Kidney tubule cell (primary cell): ENCODE data around the gene KIF21B.

Experiments
- DNase-seq: peaks from one replicate; pipeline ENCODE4 v3.0.0-alpha.2; 2018; ENCODE audit warnings: low spot score

KIF21B gene

DNA sequence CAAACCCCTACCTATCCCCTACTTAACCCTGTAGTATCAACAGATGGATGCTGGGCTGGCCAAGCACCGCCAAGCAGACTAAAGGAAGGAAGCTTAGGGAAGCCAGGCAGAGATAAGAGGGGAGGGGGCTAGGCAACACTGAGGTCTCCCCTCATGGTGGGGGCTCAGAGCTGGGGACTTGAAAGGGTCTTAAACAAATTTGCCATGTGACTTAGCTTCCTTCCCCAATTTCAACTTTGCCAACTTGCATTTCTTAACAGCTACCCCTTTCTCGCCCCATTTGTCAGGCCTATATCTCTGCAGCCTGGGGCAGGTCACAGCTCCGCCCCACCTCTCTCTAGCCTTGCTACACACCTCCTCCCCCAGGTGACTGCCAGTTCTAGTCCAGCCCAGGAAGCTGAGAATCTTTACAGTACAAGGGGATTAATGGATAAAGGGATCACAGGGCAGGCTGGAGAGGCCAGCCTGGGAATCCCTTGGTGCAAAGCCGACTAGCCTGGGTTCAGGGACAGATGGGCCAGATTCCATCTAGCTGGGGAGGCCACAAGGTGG is 3.4 kb downstream of the KIF21B start:
- DNase-seq, result no peak

DNA sequence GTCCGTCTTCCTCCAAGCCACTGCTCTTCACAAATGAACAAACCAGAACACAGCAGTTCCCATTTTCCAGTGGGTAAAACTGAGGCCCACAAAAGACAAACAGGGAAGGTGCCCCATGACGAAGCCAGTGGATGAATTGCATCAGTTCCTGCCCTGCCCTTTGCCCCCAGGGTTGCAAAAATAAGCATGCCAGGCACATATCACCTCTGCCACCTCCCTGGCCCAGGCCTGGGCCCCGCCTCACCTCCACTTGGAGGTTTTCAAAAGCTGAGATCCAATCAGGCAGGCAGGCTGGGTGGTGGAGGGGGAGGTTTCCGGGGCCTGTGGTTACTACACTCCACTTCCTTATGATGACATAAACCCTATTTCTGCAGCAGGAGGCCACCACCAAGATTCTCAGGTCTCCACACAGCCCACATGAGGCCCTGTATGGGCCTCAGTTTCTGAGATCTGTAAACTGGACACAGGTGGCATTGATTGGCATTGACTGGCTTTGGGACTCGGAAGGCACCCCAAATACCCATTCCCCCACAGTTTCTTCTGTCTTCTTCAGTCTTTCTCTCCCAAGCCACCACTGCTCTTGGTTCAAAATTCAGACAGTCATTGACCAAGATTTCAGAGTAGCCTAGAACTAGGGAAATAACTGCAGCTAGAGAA is 4.1 kb downstream of the KIF21B start:
- DNase-seq, result peak; percentile 85

DNA sequence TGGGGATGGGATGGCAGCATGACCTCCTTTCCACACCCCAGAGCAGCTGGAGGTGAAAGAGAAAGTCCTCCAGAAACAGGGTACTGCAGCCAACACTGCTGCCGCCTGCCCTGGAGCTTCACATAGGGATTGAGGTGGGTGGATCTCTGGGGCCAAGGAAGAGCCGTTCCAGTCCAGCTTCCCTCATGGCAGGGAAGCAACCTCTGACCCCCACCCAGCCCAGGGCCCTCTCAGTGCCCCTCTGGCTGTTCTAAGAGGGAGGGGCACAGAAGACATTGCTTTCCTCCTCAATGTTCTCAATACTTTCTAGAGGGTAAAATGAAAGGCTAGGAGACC is 5.7 kb downstream of the KIF21B start:
- DNase-seq, result no peak

DNA sequence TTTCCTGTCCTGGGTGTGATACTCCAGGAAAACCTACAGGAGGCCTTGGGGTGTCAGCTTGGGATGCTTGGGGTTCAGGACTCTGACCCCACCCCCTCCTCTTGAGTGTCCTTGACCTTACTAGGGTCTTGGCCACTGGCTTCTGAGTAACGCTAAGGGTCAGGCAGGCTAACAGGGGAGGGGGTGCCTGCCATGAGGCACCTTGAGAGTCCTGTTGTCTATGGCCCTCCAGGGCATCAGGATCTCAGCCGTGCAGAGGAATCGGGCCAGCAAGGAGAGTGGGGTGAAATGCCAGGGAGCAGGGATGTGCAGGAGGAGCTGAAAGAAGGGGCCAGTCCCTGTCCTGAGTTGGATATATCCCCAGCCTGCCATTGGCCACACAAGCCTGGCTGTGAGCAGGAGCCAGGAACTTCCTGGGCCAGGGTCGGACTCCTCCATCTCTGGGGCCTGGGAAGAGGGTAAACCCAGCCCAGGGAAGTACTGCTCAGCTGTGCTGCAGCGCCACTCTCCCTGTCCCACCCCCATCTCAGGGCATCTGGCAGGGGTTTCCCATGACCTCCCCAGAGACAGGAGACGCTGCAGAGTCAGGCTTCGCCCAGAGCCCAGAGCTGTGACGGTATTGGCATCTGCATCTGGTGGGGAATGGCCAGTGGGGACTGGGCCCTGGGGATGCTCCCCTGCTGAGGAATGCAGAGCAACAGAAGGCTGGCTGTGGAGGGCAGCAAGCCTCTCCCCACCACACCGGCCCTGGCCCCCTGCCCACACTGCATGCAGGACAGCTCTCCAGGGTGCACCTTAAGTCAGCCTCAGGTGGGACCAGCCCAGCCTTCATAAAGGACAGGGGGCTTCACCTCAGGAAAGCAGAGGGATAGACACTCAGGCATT is 6.3 kb downstream of the KIF21B start:
- DNase-seq, result no peak

DNA sequence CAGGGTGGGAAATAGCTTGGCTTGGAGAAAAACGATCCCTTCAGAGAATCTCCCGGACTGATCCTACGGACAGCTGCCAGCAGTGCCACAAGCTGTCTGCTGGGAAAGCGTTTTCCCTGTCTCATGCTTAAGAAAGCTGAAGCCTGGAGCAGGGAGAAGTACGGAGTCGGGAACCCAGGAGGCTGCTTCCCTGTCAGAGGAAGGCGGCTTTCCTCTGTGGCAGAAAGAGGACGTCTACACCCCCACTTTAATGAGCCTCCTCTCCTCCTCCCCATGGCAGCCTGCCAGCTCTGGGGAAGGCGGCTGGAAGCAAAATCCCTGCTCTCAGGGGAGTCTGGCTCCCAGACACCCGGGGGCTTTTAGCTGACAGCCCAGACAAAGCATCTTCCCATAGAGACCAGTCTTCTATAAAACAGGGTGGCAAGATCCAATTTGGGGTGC is 7.3 kb downstream of the KIF21B start:
- no peak for DNase-seq

DNA sequence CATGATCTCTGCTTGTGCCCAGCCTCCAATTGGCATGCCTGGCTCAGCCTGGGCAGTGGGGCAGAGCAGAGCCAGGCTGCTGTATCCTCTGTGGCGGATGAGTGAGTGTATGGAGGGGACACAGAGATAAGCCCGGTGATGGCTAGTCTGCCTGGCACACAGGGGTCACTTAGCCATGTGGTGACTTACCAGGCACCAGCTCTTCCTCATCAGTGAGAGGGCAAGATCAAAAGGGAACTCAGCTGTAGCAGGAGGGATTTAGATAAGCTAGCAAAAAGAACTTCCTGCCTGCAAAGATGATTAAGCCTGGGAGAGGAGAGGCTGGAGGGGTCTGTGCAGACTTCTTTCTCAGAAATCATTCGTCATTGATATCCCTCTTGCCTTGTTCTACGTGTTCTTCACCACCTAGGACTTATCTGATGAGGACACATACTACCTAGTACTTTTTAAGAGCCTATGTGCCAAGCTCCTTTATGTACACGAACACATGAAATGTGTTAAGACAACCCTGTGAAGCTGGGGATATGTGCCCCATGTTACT is 7.9 kb downstream of the KIF21B start:
- DNase-seq, result peak; percentile 35

DNA sequence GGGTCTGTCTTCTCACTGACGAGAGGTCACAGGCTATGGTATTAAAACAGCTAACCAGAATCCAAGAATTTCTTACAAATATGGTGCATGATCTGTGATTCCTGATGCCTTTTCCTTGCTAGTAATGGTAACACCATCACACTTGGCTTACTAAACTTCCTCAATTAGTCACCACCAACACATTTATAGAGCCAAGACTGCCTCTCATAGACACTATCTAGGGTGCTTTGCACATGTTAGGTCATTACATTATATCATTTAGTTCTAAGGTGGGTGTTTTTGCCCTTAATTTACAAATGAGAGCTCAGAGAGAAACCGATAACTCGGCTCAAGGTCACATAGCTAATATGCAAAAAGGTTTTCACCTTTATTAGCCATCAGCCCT is 8.7 kb downstream of the KIF21B start:
- DNase-seq, result peak; percentile 36

DNA sequence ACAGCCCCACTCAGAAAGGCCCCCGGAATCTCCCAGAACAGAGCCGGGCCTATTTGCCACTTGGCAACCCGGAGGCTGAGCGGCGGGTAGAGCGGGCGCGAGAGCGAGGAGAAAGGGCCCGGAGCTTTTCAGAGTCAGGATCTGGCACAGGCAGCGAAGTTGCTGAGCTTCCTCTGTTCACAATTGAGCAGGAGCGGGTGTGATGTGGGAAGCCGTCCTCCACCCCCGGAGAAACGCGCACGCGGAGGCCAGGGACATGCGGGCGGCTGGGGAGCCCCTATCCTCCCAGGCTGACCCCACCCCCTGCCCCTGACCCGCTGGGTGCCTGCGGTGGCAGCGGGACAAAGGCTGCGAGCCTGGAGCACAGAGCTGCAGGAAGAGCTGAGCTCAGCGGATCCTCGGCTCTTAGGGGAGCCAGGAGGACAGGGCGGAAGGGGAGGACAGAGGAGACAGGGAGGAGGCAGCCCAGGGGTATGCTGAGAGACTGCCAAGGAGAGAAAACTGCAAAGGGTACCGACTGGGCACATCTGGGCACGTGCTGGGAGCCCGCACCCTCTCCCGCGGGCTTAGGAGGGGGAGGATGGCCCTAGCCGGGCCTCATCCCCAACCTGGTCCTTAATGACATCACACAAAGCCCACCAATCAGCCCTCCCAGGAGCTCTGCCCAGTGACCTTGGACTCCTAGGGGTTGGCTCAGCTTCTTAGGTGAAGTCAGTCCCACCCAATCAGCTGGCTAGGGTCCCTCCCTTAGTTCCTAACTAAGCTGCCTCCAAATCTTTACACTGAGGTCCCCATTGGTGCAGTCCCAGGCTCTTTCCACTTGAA is 9.3 kb downstream of the KIF21B start:
- DNase-seq, result no peak

DNA sequence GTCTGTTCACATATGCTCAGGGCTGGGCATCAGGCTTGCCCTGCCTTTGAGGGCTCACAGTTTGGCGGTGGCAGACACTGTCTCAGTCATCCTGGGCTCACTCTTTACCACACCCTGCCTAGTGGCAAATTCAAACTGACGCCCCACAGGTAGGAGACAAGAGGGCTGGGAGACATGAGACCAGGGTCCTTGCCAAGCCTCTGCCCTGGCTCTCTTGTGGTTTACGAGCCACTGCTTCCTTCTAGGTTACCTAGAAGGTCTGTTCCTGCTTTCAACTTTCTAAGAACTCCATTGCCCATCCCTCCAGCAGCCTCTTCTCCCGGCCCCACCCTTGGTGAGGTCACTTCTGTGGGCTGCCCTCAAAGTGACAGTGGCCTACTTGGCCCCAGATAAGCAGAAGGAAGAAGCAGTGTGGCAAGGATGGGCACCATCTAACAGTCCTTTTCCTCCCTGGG is 10.5 kb downstream of the KIF21B start:
- DNase-seq, result no peak

DNA sequence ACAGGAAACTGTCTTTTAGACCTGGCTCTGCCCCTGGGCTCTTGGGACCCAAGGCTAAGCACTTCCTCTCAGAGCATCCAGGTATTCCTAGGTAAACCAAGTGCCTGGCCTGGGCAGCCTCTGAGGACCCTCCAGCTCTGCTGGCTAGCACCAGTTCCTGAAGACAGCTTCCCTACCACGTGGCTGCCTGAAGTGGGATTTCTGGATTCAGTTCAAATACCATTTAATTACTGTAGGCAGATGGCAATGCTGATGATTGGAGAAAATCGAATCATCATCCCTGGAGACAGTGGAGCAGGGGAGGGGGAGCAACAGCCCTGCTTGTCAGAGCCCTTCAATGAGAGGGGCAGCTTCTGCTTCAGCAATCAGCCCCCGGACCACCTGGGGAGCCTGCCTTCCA is 11.9 kb downstream of the KIF21B start:
- no peak for DNase-seq

DNA sequence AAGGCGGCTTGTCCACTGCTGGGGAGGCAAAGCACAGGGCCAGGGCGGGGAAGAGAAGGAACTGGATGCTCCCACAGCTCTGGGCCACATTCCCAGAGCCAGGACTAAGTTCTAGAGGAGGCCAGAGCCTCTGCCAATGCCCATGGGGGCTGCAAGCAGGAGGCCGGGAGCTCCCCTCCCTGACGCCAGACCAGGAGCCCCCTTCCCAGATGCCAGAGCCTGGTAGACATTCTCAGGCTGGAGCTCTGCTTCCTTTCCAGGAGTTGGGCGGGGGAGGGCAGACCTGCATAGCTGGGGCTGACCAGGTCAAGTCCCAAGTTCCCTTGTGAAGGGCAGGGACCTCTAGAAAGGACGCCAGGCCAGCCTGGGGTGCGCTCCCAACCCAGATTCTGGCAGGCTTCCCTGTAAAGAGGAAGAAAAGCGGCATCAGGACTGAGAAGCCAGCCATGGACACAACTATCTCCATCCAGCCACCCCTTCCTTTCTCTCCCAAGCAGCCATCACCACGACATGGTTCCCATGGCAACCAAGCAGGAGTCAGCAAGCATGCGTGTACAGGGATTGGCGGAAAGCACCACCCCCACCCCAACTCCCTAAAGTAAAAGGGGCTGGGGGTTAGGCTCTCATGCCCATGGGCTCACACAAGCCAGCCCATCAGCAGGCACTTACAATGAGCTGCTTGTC is 13.4 kb downstream of the KIF21B start:
- no peak for DNase-seq

DNA sequence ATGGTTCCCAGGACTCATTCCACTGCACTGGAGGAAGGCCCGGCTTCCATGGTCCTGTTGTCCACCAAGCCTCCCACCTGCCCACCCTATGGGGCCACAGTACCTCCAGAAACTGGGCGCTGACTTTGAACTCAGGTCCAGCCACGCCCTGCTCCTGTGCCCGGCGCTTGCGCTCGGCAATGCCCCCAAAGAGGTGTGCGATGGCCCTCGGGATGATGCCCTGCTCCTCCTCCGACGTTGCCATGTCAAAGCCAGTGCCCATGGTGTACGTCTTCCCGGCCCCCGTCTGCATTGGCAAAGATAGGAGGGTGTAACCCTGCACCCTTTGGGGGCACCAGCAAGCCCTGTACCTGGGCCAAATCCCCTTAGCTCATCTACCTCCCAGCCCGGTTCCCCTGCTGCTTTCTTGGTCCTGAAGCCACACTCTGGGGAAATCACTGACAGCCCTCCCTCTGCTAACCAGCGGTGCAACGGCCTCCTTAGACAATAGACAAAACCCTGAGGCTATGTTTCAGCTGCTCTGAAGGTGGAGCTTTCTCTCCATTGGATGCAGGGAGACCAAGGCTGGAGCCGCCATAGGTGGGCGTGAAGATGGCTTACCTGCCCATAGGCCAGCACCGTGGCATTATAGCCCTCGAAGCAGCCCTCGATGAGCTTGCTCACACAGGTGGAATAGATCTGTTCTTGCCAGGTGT is 14.7 kb downstream of the KIF21B start:
- DNase-seq, result no peak

DNA sequence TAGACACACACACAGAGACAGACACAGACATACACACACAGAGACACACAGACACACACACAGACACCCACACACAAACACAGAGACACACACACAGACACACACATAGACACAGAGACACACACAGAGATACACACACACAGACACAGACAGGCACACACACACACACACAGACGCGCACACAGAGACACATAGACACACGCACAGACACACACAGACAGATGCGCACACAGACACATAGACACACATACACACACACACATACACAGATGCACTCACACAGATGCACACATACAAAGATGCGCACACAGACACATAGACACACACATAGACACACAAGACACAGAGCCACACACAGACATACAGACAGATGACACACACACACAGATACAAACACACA is 16.0 kb downstream of the KIF21B start:
- DNase-seq, result no peak

DNA sequence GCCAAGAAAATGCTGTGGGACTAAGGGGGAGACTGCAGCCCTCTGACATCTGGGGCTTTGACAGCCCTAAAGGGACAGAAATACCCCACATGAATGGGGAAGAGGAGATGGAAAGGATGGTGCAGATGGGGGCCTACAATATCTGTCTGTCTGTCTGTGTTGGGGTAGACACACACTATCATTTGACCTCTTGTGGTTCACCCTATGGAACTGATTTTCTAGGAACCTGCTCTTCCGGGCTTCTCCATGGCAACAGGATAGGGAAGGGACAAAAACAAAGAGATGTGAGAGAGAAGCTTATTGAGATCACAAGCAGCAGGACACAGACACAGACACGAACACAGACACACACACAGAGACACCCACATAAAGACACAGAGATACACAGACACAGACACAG is 17.1 kb downstream of the KIF21B start:
- no peak for DNase-seq

DNA sequence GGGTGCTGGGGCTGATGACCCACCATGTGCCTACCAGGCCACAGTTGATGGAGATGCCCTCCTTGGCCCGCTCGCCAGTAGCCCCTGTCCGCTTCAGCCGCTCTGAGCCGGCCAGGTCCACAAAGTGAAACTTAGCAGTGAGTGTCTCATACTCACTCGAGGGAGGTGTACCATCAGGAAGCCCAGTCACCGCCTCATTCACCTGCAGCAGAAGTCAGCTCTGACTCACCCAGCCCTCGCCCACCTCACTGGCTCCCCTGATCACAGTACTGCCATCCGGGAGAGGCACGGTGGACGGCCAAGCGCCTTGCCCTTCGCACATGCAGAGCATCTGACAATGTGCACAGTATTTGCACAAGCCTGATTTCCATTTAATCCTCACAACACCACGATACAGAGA is 18.8 kb downstream of the KIF21B start:
- peak; percentile 61 for DNase-seq

DNA sequence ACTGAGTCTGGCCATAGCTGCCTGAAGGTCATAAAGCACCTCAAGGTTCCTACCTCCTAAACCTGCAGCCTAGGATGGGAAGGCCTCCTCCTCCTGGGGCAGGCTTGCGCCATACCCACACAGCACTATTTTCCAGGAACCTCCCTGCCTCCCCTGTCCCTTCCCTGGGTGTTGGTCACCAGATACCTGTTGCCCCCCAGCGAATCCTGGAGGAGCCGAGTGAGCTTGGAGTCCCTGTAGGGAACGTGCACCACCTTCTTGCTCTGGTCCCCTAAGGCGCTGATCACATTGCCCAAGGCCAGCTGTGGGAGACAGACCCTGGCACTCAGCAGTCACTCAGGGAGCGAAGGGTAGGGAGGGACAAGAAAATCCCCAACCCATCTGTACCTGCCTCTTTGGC is 19.4 kb downstream of the KIF21B start:
- no peak for DNase-seq

DNA sequence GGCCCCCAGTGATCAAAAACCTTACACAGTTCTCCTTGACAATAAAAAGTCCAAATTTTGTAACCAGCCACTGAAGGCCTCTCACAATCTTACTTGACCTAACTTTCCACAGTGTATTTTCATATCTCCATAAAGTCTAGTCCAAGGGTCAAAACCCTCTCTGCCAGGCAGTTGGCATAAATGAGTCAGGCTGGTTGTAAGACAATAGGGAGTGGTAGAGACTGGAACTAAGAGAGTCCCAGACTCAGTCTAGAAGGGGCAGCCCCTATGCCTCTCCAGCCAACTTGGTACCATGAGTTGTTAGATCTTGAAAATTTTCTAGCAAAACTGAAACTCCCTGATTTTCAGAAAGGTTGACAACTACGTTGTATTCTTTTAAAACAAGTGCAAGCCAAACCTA is 21.0 kb downstream of the KIF21B start:
- DNase-seq, result no peak

DNA sequence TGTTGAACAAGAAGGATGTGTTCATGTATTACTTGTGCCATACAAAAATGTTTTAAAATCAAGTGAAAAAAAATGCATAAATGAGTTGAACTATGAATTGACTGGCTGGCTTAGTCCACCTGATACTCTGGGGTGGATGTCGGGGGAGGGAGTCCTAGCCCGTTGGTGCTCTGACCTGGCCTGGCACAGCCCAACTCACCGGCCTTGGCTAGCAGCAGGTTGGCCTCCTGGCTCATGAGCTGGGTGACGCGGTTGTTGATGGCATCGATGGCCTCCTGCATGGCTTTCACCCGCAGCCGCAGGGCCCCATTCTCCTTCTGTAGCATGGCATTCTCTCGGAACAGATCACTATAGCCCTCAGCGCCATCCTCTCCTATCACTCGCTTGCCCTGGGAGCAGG is 21.6 kb downstream of the KIF21B start:
- peak; percentile 28 for DNase-seq

DNA sequence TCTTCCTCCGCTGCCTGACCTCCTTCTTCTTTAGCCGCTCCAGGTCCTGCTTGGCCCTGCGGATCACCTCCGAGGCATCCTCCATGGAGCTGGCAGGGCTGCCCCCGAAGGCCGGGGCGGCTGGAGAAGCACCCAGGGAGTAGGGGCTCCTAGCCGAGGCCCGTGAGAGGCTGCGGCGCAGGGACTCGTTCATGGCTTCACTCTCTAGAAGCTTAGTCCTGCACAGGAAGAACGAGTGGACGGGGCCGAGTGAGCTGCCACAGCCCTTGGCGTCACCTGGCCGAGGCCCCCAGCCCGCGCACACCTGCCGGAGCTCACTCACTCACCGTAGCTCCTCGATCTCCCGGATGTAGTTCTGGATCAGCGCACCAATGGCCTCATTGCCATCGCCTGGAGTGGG is 23.1 kb downstream of the KIF21B start:
- DNase-seq, result no peak

DNA sequence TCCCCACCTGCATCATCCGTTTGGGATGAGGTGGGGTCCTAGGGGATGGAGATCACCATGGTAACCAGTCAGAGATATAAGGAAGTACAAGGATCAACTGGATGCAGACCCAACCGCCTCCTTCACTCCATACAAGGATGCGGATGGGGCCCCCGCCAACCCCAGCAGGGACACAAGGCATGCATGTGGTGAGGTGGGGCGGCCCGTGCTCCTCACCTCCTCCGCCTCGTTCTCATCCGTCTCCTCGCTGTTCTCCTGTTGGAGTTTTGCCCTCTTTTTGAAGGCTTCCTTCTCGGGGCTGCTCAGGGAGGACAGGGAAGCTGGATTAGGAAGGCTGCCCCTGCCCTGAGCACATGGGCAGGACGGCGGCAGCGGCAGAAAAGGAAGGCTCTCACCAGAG is 23.8 kb downstream of the KIF21B start:
- no peak for DNase-seq

DNA sequence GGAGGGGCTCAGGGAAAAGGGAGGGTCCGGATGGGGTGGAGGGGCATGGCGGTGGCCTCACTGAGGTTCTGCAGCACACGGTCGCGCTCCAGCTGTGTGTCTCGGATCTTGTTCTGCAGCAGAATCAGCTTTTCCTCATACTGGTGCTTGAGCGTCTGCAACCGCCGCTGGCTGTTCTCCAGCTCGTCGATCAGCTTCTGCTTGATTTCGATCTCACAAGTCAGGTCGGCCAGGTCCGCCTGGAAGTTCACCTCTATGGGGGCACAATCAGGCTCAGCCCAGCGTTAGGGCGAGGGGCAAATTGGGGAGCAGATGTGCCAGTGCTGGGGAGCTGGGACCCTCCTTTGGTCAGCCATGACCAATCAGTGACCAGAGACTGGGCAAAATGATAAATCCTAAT is 25.2 kb downstream of the KIF21B start:
- no peak for DNase-seq
